ENCODE results near the gene PLCH2.

PLCH2 gene

GRCh38 chr1:2463396-2463795 is 12.7 kb upstream of the PLCH2 start:
- TF ChIP-seq CEBPB (IDR thresholded peaks at IDR 0.05), result no peak
- no peak for TF ChIP-seq TAF1 (IDR thresholded peaks at IDR 0.05; ENCODE audit: low read depth)
- TF ChIP-seq TCF12 (IDR thresholded peaks at IDR 0.05; ENCODE audit: low read depth), result no peak
- no peak for TF ChIP-seq USF1 (IDR thresholded peaks at IDR 0.05)

GRCh38 chr1:2465371-2466269 is 10.5 kb upstream of the PLCH2 start:
- no peak for TF ChIP-seq USF1 (IDR thresholded peaks at IDR 0.05)
- no peak for TF ChIP-seq CREB1 (IDR thresholded peaks at IDR 0.05; ENCODE audit: low read depth)
- no peak for TF ChIP-seq EP300 (IDR thresholded peaks at IDR 0.05; ENCODE audit: borderline replicate concordance)
- TF ChIP-seq TAF1 (IDR thresholded peaks at IDR 0.05; ENCODE audit: low read depth), result no peak
- no peak for TF ChIP-seq MAX (IDR thresholded peaks at IDR 0.05)
- TF ChIP-seq ZBTB7A (IDR thresholded peaks at IDR 0.05; ENCODE audit: low read depth), result no peak
- TF ChIP-seq EGR1 (IDR thresholded peaks at IDR 0.05), result no peak
- TF ChIP-seq NFIC (IDR thresholded peaks at IDR 0.05), result no peak

GRCh38 chr1:2466270-2466665 is 9.8 kb upstream of the PLCH2 start:
- TF ChIP-seq CREB1 (IDR thresholded peaks at IDR 0.05; ENCODE audit: low read depth) (no peak), REST (IDR thresholded peaks at IDR 0.05; ENCODE audit: low read depth) (no peak), MAX (IDR thresholded peaks at IDR 0.05) (no peak), TEAD4 (IDR thresholded peaks at IDR 0.05) (no peak), USF1 (IDR thresholded peaks at IDR 0.05) (no peak), TAF1 (IDR thresholded peaks at IDR 0.05; ENCODE audit: low read depth) (no peak), CEBPB (IDR thresholded peaks at IDR 0.05) (no peak), FOXM1 (IDR thresholded peaks at IDR 0.05; ENCODE audit: borderline replicate concordance, low read depth) (no peak)

- TF ChIP-seq NFIC (IDR thresholded peaks at IDR 0.05) (0 out of 2 replicates have a peak, but pooled peaks have one; percentile 17), MAX (IDR thresholded peaks at IDR 0.05) (0 out of 2 replicates have a peak, but pooled peaks have one; percentile 22), USF1 (IDR thresholded peaks at IDR 0.05) (no peak)
Measured at GRCh38 chr1:2466958-2467554, 9.0 kb upstream of the PLCH2 start.

- TF ChIP-seq YY1 (IDR thresholded peaks at IDR 0.05; ENCODE audit: low read depth) (no peak), TCF12 (IDR thresholded peaks at IDR 0.05; ENCODE audit: low read depth) (no peak), RAD21 (IDR thresholded peaks at IDR 0.05; ENCODE audit: low read depth) (0 out of 2 replicates have a peak, but pooled peaks have one; percentile 11), MAX (IDR thresholded peaks at IDR 0.05) (no peak), CREB1 (IDR thresholded peaks at IDR 0.05; ENCODE audit: low read depth) (no peak), EP300 (IDR thresholded peaks at IDR 0.05; ENCODE audit: borderline replicate concordance) (peak; percentile 16; the same call in 1 of the 2 replicates), ZBTB7A (IDR thresholded peaks at IDR 0.05; ENCODE audit: low read depth) (peak; percentile 92), EGR1 (IDR thresholded peaks at IDR 0.05) (no peak), REST (IDR thresholded peaks at IDR 0.05; ENCODE audit: low read depth) (peak; percentile 98)
Measured at GRCh38 chr1:2468041-2468472, 8.0 kb upstream of the PLCH2 start.
